ENCODE data around the gene COX18.
A peak's percentile ranks its signal among the peaks of the same experiment; 100 is the strongest.

The COX18 gene

GRCh38 chr4:73066445-73066844, 3.1 kb downstream of the COX18 start:
- Histone ChIP-seq H3K27me3 (replicated peaks) (no peaks in the 10 kb centered on the region), H3K36me3 (replicated peaks) (no peaks in the 10 kb centered on the region), H3K27ac (no peak overlapping the region), H3K4me3 (ENCODE audit: low read depth, low read length) (no peak overlapping the region)
- no peak for TF ChIP-seq CTCF (IDR thresholded peaks at IDR 0.05; ENCODE audit: low read depth, low read length, missing control alignments)
- DNase-seq, result no peak
- in situ Hi-C loops (cut with HindIII; ENCODE audit: low pct_ligation_motif_present, low sequenced_read_pairs), result no loop called here

DNA sequence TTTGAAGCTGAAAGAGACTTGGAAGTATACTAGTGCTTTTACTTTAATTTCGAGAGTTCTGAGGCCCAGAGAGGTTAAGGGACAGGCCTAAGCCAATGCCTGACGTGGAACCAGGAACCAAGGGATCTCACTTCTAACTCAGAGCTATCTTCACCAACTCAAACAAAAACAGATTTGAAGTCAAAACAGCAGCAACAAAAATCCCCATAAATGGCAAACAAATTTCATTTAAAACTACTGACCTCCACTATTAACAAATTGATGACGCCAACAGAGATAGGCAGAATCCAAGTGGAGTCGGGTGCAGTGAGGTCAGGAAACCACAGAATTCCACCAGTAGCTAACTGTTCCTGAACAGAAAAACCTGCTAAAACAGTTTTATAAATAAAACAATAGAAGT, 5.0 kb downstream of the COX18 start:
- no peak for DNase-seq
- H3K36me3 ChIP-seq (replicated peaks), result peaks cover 9% of the 10 kb centered on the region
- H3K27me3 ChIP-seq (replicated peaks), result no peaks in the 10 kb centered on the region
- in situ Hi-C loops (cut with HindIII; ENCODE audit: low pct_ligation_motif_present, low sequenced_read_pairs), result no loop called here
- H3K27ac ChIP-seq, result no peak overlapping the region
- TF ChIP-seq CTCF (IDR thresholded peaks at IDR 0.05; ENCODE audit: low read depth, low read length, missing control alignments), result no peak
- no peak overlapping the region for H3K4me3 ChIP-seq (ENCODE audit: low read depth, low read length)

GRCh38 chr4:73055241-73055897, 14.1 kb downstream of the COX18 start:
- no peaks in the 10 kb centered on the region for H3K27me3 ChIP-seq (replicated peaks)
- DNase-seq, result no peak
- H3K36me3 ChIP-seq (replicated peaks), result peaks cover 18% of the 10 kb centered on the region
- no peak overlapping the region for H3K27ac ChIP-seq
- TF ChIP-seq CTCF (IDR thresholded peaks at IDR 0.05; ENCODE audit: low read depth, low read length, missing control alignments), result no peak
- no peak overlapping the region for H3K4me3 ChIP-seq (ENCODE audit: low read depth, low read length)
- in situ Hi-C loops (cut with HindIII; ENCODE audit: low pct_ligation_motif_present, low sequenced_read_pairs), result no loop called here

- Histone ChIP-seq H3K27ac (no peak overlapping the region), H3K27me3 (replicated peaks) (no peaks in the 10 kb centered on the region), H3K4me3 (ENCODE audit: low read depth, low read length) (no peak overlapping the region), H3K36me3 (replicated peaks) (peaks cover 9% of the 10 kb centered on the region)
- TF ChIP-seq CTCF (IDR thresholded peaks at IDR 0.05; ENCODE audit: low read depth, low read length, missing control alignments), result no peak
- in situ Hi-C loops (cut with HindIII; ENCODE audit: low pct_ligation_motif_present, low sequenced_read_pairs), result no loop called here
- peak; percentile 45 for DNase-seq
Observed at GRCh38 chr4:73053974-73054480, 15.5 kb downstream of the COX18 start.

DNA sequence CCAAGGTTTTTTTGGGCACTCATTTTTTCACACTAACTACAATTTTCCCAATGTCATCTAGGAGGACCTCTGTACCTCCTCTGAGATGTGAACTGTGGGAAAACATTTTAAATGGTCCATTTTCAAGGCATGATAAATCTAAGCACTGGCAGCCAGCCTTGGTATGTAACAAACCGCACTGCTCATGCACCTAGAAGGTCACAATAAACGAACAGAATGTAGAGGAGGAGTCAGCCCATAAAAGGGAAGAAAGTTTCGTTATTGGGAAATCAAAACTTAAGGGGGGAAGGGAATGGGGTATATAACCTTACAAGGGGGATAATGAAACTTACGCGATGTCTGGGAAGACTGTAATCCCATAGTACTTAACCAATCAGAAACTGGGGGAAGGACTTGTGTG, 16.4 kb downstream of the COX18 start:
- no peak overlapping the region for H3K27ac ChIP-seq
- no peaks in the 10 kb centered on the region for H3K27me3 ChIP-seq (replicated peaks)
- no peak overlapping the region for H3K4me3 ChIP-seq (ENCODE audit: low read depth, low read length)
- peak; percentile 41 for DNase-seq
- TF ChIP-seq CTCF (IDR thresholded peaks at IDR 0.05; ENCODE audit: low read depth, low read length, missing control alignments), result no peak
- peaks cover 7% of the 10 kb centered on the region for H3K36me3 ChIP-seq (replicated peaks)
- in situ Hi-C loops (cut with HindIII; ENCODE audit: low pct_ligation_motif_present, low sequenced_read_pairs), result no loop called here

DNA sequence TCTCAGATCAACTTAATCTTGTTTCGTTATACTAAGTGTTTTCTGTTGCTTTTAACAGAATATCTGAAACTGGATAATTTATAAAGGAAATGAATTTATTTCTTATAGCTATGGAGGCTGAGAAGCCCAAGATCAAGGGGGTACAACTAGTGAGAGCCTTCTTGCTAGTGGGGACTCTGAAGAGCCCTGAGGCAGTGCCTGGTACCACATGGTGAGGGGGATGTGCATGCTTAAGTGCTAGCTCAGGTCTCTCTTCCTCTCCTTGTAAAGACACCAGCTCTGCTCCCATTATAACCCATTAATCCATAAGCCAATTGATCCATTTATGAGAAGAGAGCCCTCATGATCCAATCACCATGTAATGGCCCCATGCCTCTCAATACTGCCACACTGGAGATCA, 17.9 kb downstream of the COX18 start:
- no peaks in the 10 kb centered on the region for H3K27me3 ChIP-seq (replicated peaks)
- DNase-seq, result no peak
- TF ChIP-seq CTCF (IDR thresholded peaks at IDR 0.05; ENCODE audit: low read depth, low read length, missing control alignments), result no peak
- H3K27ac ChIP-seq, result no peak overlapping the region
- in situ Hi-C loops (cut with HindIII; ENCODE audit: low pct_ligation_motif_present, low sequenced_read_pairs), result no loop called here
- H3K4me3 ChIP-seq (ENCODE audit: low read depth, low read length), result no peak overlapping the region
- no peaks in the 10 kb centered on the region for H3K36me3 ChIP-seq (replicated peaks)
